ENCODE measurements around the gene HNRNPL. TPM values are rescaled to one million over a fixed set of nuclear protein-coding genes. Genes with fewer than 3 reads are reported as not detected.
A peak's percentile ranks its signal among the peaks of the same experiment; 100 is the strongest.

HNRNPL gene
- total and polyA plus RNA-seq, 2 donors from 2014 or later, result 168 to 278 TPM

DNA sequence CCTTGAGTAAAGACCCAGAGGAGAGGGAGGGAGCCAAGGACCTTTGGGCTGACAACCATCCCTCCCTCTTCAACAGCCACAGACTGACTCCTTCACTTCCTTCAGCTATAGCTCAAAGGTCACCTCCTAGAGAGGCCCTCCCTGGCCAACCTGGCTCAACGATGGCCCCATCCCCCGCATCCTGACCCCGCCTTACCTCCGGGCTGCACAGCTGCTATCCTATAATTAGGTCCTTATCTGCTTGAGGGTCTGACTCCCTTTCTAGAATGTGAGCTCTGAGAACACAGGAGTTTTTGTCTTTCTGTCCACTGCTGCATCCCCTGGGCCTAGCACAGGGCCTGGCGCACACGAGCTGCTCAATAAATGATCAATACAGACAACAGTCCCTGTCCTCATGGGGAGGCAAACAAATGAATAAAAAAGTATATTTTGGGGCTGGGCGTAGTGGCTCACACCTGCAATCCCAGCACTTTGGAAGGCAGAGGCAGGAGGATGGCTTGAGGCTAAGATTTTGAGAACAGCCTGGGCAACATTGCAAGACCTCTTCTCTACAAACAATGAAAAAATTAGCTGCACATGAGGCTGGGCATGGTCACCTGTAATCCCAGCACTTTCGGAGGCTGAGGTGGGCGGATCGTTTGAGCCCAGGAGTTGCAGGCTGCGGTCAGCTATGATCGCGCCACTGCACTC lies 30.4 kb downstream of the HNRNPL start:
- no peaks in the 10 kb centered on the region for H3K9me3 ChIP-seq (ENCODE audit: control insufficient read depth in 2 of 3, insufficient read depth in 1 of 3, low read length in 3 of 3)
- H3K36me3 ChIP-seq (ENCODE audit: control insufficient read depth in 2 of 3, insufficient read depth in 3 of 3, low read length in 3 of 3), result peaks cover 0 to 20% (median 15%) of the 10 kb centered on the region in 3 donors
- H3K4me3 ChIP-seq (ENCODE audit: low read length in 3 of 3), result no peak overlapping the region
- H3K4me1 ChIP-seq (ENCODE audit: control insufficient read depth in 2 of 3, insufficient read depth in 2 of 3, low read depth in 1 of 3, low read length in 3 of 3), result peaks cover 0 to 6% (median 4%) of the 10 kb centered on the region in 3 donors
- DNase-seq (peak in 4 of 5 donors; percentile 33 to 67 (median 62)), FAIRE-seq (no peak)
- intact Hi-C loops (cut with DNase I), result no loop called here
- H3K27me3 ChIP-seq (ENCODE audit: control insufficient read depth, insufficient read depth, low read length), result no peaks in the 10 kb centered on the region
- H3K9ac ChIP-seq (ENCODE audit: low read length in 3 of 3), result no peak overlapping the region
- TF ChIP-seq, protein P1, sequence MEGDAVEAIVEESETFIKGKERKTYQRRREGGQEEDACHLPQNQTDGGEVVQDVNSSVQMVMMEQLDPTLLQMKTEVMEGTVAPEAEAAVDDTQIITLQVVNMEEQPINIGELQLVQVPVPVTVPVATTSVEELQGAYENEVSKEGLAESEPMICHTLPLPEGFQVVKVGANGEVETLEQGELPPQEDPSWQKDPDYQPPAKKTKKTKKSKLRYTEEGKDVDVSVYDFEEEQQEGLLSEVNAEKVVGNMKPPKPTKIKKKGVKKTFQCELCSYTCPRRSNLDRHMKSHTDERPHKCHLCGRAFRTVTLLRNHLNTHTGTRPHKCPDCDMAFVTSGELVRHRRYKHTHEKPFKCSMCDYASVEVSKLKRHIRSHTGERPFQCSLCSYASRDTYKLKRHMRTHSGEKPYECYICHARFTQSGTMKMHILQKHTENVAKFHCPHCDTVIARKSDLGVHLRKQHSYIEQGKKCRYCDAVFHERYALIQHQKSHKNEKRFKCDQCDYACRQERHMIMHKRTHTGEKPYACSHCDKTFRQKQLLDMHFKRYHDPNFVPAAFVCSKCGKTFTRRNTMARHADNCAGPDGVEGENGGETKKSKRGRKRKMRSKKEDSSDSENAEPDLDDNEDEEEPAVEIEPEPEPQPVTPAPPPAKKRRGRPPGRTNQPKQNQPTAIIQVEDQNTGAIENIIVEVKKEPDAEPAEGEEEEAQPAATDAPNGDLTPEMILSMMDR (IDR thresholded peaks at IDR 0.05; ENCODE audit: borderline replicate concordance, extremely low read depth, insufficient read depth), result no peak
- H3K27ac ChIP-seq (ENCODE audit: low read depth in 2 of 2, low read length in 2 of 2), result peak overlapping the region in 1 of 2 donors; percentile 1

DNA sequence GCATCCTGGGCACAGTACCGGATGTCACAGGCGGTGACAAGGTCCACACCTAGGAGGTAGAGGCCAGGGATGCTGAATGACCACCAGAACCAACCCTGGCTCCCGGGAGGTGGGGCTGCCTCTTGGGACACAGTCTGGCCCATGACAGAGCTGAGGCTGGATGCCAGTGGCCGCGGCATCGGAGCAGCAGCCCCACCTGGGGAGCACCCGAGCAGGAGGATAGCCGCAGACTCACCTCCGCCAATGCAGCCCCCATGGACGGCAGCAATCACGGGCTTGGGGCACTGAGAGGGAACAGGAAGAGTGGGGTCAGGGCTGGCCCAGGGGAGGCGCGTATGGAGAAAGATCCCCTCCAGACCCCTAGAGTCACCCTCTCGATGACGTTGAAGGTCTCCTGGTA lies 32.7 kb downstream of the HNRNPL start:
- Histone ChIP-seq H3K9ac (ENCODE audit: low read length in 3 of 3) (no peak overlapping the region), H3K36me3 (ENCODE audit: control insufficient read depth in 2 of 3, insufficient read depth in 3 of 3, low read length in 3 of 3) (peaks cover 0 to 17% (median 15%) of the 10 kb centered on the region in 3 donors)
- no peak for FAIRE-seq

DNA sequence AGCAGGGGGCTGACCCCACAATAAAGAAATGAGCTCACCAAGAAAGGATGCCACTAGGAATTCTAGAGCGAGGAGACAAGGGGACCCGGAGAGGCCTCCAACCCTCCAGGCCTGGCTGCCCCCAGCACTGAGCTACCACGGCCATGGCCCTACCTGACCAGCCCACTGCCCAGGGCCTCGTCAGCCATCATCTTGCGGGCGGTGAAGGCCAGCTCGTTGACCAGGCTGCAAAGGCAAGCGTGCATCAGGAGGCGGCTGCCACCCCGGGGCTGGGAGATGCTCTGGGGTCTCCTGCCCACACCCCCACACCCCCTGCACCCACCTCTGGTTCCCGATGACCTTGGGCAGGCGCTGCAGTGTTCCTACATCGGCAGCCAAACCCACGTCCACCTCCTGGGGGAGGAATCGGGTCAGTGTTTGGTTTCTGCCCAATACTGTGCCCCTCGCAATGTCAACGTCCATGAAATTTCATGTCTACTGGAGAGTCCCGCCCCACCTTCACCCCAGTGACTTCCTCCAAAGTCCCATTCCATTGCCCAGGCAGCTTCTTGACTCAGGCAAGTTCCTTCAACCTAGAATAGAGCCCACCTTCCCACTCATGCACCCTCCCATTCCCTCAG lies 33.5 kb downstream of the HNRNPL start:
- Histone ChIP-seq H3K9me3 (ENCODE audit: control insufficient read depth in 2 of 3, insufficient read depth in 1 of 3, low read length in 3 of 3) (no peaks in the 10 kb centered on the region), H3K4me1 (ENCODE audit: control insufficient read depth in 2 of 3, insufficient read depth in 2 of 3, low read depth in 1 of 3, low read length in 3 of 3) (peaks cover 0 to 6% (median 4%) of the 10 kb centered on the region in 3 donors), H3K9ac (ENCODE audit: low read length in 3 of 3) (no peak overlapping the region), H3K4me3 (ENCODE audit: low read length in 3 of 3) (no peak overlapping the region), H3K36me3 (ENCODE audit: control insufficient read depth in 2 of 3, insufficient read depth in 3 of 3, low read length in 3 of 3) (peaks cover 0 to 17% (median 15%) of the 10 kb centered on the region in 3 donors), H3K27ac (ENCODE audit: low read depth in 2 of 2, low read length in 2 of 2) (no peak overlapping the region), H3K27me3 (ENCODE audit: control insufficient read depth, insufficient read depth, low read length) (no peaks in the 10 kb centered on the region)
- TF ChIP-seq, protein P1 (IDR thresholded peaks at IDR 0.05; ENCODE audit: borderline replicate concordance, extremely low read depth, insufficient read depth), result no peak
- peak in 1 of 5 donors; percentile 57 for DNase-seq
- no peak for FAIRE-seq
- intact Hi-C loops (cut with DNase I), result no loop called here

More for the DNA sequence above, 32.7 kb downstream of the HNRNPL start:
- Histone ChIP-seq H3K27me3 (ENCODE audit: control insufficient read depth, insufficient read depth, low read length) (no peaks in the 10 kb centered on the region), H3K9me3 (ENCODE audit: control insufficient read depth in 2 of 3, insufficient read depth in 1 of 3, low read length in 3 of 3) (no peaks in the 10 kb centered on the region), H3K27ac (ENCODE audit: low read depth in 2 of 2, low read length in 2 of 2) (no peak overlapping the region), H3K4me3 (ENCODE audit: low read length in 3 of 3) (no peak overlapping the region), H3K4me1 (ENCODE audit: control insufficient read depth in 2 of 3, insufficient read depth in 2 of 3, low read depth in 1 of 3, low read length in 3 of 3) (peaks cover 0 to 6% (median 4%) of the 10 kb centered on the region in 3 donors)
- intact Hi-C loops (cut with DNase I), result no loop called here
- peak in 1 of 5 donors; percentile 61 for DNase-seq
- TF ChIP-seq, protein P1 (IDR thresholded peaks at IDR 0.05; ENCODE audit: borderline replicate concordance, extremely low read depth, insufficient read depth), result no peak

All from kidney (tissue), 14 donors.